Endothelial cell of umbilical vein (primary cell): ENCODE results near the gene MB21D2.

Source experiments
- EZH2 ChIP-seq: IDR thresholded peaks from 2 replicates; pipeline ENCODE4 v1.6.1; 2012; ENCODE audit warnings: borderline replicate concordance, low read depth, mild to moderate bottlenecking, moderate library complexity, low read length, inconsistent platforms; ENCODE audit not compliant: severe bottlenecking
- FOS ChIP-seq: IDR thresholded peaks from 2 replicates; pipeline ENCODE4 v1.6.1; 2011; ENCODE audit warnings: mild to moderate bottlenecking, low read length, moderate library complexity, borderline replicate concordance; ENCODE audit not compliant: insufficient read depth
- GATA2 ChIP-seq: IDR thresholded peaks from 2 replicates; pipeline ENCODE4 v1.7.0; 2011; ENCODE audit warnings: low read depth, mild to moderate bottlenecking, moderate library complexity, mixed read lengths, low read length; ENCODE audit not compliant: insufficient read length, insufficient read depth
- JUN ChIP-seq: IDR thresholded peaks from 2 replicates; pipeline ENCODE4 v1.6.1; 2011; ENCODE audit warnings: borderline replicate concordance, low read depth; ENCODE audit not compliant: insufficient read length, insufficient read depth
- MYC ChIP-seq: IDR thresholded peaks from one replicate; pipeline ENCODE4 v1.6.1; 2011; ENCODE audit warnings: mild to moderate bottlenecking, low read depth, low read length
- POLR2A ChIP-seq: IDR thresholded peaks from 2 replicates; pipeline ENCODE4 v1.6.1; 2012; ENCODE audit warnings: low read depth, mild to moderate bottlenecking, control low read depth, low read length
- POLR2AphosphoS5 ChIP-seq: IDR thresholded peaks from 2 replicates; pipeline ENCODE4 v1.6.1; 2012; ENCODE audit warnings: low read depth, mild to moderate bottlenecking, control low read depth, low read length, moderate library complexity; ENCODE audit not compliant: insufficient read depth
- TF ChIP-seq, protein P1 (sequence below), 2 donors: IDR thresholded peaks; 1 replicate in 1 of 2; 2 replicates in 1 of 2; pipeline ENCODE4 v1.5.1; 2011; ENCODE audit warnings: low read length in 2 of 2, mild to moderate bottlenecking in 2 of 2, moderate library complexity in 2 of 2, control low read depth in 1 of 2, inconsistent platforms in 1 of 2, low read depth in 1 of 2; ENCODE audit not compliant: insufficient read depth in 1 of 2; ENCODE audit errors: extremely low read depth in 1 of 2
- TF ChIP-seq, protein P2 (sequence below): IDR thresholded peaks from 2 replicates; pipeline ENCODE4 v1.6.1; 2011; ENCODE audit not compliant: insufficient read depth, insufficient read length

DNA sequence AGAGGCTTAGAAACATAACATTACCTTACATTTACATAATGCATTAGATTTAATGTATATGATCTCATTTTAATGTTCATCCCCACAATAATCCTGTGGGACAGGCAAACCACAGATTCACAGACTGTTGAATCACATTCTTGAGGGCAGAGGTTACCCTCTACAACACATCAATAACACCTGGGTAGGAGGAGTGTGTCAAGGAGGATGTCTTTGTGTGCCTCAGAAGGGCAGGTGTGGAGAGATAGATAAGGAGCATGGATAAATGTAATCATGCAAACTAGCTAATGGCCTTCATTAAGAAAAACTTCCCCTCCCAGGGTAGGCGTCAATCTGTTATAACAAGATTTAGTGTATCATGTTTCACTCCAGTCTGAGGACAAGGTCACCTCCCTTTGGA, 12.9 kb upstream of the MB21D2 start:
- no peak for TF ChIP-seq POLR2A
- no peak for TF ChIP-seq EZH2
- TF ChIP-seq, protein P1, sequence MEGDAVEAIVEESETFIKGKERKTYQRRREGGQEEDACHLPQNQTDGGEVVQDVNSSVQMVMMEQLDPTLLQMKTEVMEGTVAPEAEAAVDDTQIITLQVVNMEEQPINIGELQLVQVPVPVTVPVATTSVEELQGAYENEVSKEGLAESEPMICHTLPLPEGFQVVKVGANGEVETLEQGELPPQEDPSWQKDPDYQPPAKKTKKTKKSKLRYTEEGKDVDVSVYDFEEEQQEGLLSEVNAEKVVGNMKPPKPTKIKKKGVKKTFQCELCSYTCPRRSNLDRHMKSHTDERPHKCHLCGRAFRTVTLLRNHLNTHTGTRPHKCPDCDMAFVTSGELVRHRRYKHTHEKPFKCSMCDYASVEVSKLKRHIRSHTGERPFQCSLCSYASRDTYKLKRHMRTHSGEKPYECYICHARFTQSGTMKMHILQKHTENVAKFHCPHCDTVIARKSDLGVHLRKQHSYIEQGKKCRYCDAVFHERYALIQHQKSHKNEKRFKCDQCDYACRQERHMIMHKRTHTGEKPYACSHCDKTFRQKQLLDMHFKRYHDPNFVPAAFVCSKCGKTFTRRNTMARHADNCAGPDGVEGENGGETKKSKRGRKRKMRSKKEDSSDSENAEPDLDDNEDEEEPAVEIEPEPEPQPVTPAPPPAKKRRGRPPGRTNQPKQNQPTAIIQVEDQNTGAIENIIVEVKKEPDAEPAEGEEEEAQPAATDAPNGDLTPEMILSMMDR (IDR thresholded peaks at IDR 0.05; ENCODE audit: extremely low read depth in 1 of 2, insufficient read depth in 1 of 2, low read depth in 1 of 2, low read length in 2 of 2) = no peak
- TF ChIP-seq MYC = no peak
- no peak for TF ChIP-seq POLR2AphosphoS5
- TF ChIP-seq, protein P2, sequence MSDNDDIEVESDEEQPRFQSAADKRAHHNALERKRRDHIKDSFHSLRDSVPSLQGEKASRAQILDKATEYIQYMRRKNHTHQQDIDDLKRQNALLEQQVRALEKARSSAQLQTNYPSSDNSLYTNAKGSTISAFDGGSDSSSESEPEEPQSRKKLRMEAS = no peak
- no peak for TF ChIP-seq JUN
- no peak for TF ChIP-seq GATA2
- no peak for TF ChIP-seq FOS
